K562 (cell line): Measurements from ENCODE around the gene ADAR. TPM values are rescaled to one million over a fixed set of nuclear protein-coding genes. Genes with fewer than 3 reads are reported as not detected.

ENCODE experiments used
- CBX1 ChIP-seq: sonication (generic); IDR thresholded peaks from 2 replicates; pipeline ENCODE4 v1.6.1; 2016; ENCODE audit warnings: antibody characterized with exemption, low read depth, mild to moderate bottlenecking
- HBP1 ChIP-seq: fragments of 450-650 bp; formaldehyde crosslinking; IDR thresholded peaks from 2 replicates; pipeline ENCODE4 v1.4.0; 2022; ENCODE audit warnings: missing genetic modification characterization
- HDAC1 ChIP-seq, 2 experiments: fragments of 450-650 bp; IDR thresholded peaks; 2 replicates each; pipeline ENCODE4 v1.6.1; 2016 to 2017; ENCODE audit warnings: inconsistent platforms in 1 of 2, mild to moderate bottlenecking in 1 of 2, moderate library complexity in 1 of 2
- HDGF ChIP-seq: fragments of 450-650 bp; IDR thresholded peaks from 2 replicates; pipeline ENCODE4 v1.6.1; 2016
- IRF1 ChIP-seq: sonication (generic); formaldehyde crosslinking; IDR thresholded peaks from 2 replicates; pipeline ENCODE4 v1.8.0; 2022; ENCODE audit warnings: missing genetic modification reagents, mild to moderate bottlenecking, borderline replicate concordance
- MBD2 ChIP-seq: sonication (generic); IDR thresholded peaks from 2 replicates; pipeline ENCODE4 v1.6.1; 2016; ENCODE audit warnings: low read depth, borderline replicate concordance
- OTX1 ChIP-seq: fragments of 450-650 bp; formaldehyde crosslinking; IDR thresholded peaks from 2 replicates; pipeline ENCODE4 v1.4.0; 2022; ENCODE audit warnings: mild to moderate bottlenecking
- PTBP1 ChIP-seq: fragments of 200-400 bp; formaldehyde crosslinking; IDR thresholded peaks from 2 replicates; pipeline ENCODE4 v1.6.1; 2017; ENCODE audit warnings: low read depth, low read length
- RBM25 ChIP-seq: fragments of 200-400 bp; formaldehyde crosslinking; IDR thresholded peaks from 2 replicates; pipeline ENCODE4 v1.6.1; 2018; ENCODE audit warnings: low read length, low read depth, moderate library complexity; ENCODE audit not compliant: severe bottlenecking
- SNIP1 ChIP-seq: fragments of 450-650 bp; IDR thresholded peaks from 2 replicates; pipeline ENCODE4 v1.7.1; 2017; ENCODE audit warnings: low read depth, mild to moderate bottlenecking
- TCF7L2 ChIP-seq: fragments of 150-350 bp; IDR thresholded peaks from 2 replicates; pipeline ENCODE4 v1.6.1; 2016; ENCODE audit warnings: low read depth, mild to moderate bottlenecking, low read length, moderate library complexity
- XRCC5 ChIP-seq: fragments of 200-400 bp; formaldehyde crosslinking; IDR thresholded peaks from 2 replicates; pipeline ENCODE4 v1.6.1; 2017; ENCODE audit warnings: low read depth, mild to moderate bottlenecking, low read length
- ZBTB11 ChIP-seq, 3 experiments: fragments of 200-800 bp in 1 of 3; fragments of 250-450 bp in 1 of 3; fragments of 450-650 bp in 1 of 3; sonication (Bioruptor Pico) in 1 of 3; sonication (Bioruptor generic) in 1 of 3; formaldehyde crosslinking in 1 of 3; IDR thresholded peaks; 2 replicates each; pipeline versions ENCODE4 v1.6.1 to v1.8.0; 2016 to 2022; ENCODE audit warnings: mild to moderate bottlenecking in 2 of 3, missing genetic modification characterization in 2 of 3, missing compliant biosample characterization in 1 of 3, moderate library complexity in 1 of 3
- ZNF232 ChIP-seq: sonication (generic); formaldehyde crosslinking; IDR thresholded peaks from 2 replicates; pipeline ENCODE4 v1.8.0; 2022; ENCODE audit warnings: mild to moderate bottlenecking, missing genetic modification reagents
- ZNF384 ChIP-seq: IDR thresholded peaks from 2 replicates; pipeline ENCODE4 v1.6.1; 2012; ENCODE audit warnings: low read depth, low read length, improper control_type of control experiment
- ZNF639 ChIP-seq, 2 experiments: fragments of 200-800 bp in 1 of 2; sonication (Bioruptor generic) in 1 of 2; sonication (generic) in 1 of 2; formaldehyde crosslinking in 1 of 2; IDR thresholded peaks in 1 of 2; conservative IDR thresholded peaks in 1 of 2; 2 replicates each; pipeline versions ENCODE4 v1.5.0 to v1.6.1; 2016 to 2020; ENCODE audit warnings: missing compliant biosample characterization in 1 of 2, missing genetic modification characterization in 1 of 2, missing genetic modification reagents in 1 of 2
- ZNF778 ChIP-seq: fragments of 450-650 bp; formaldehyde crosslinking; IDR thresholded peaks from 2 replicates; pipeline ENCODE4 v1.4.0; 2020; ENCODE audit warnings: mild to moderate bottlenecking, moderate library complexity
- polyA plus RNA-seq, 8 experiments: library from polyadenylated mRNA; depleted of rRNA in 4 of 8; stranded (reverse) in 5 of 8; unstranded in 3 of 8; fragments of >200 nt; fragmentation: Nextera tagmentation in 2 of 8; fragmentation: Illumina TruSeq in 1 of 8; extraction: Ambion mirVana in 2 of 8; extraction: Trizol in 1 of 8; gene quantifications; 2 replicates each; pipeline versions ENCODE4 v1.2.1 to v1.2.3, GENCODE V29; 2011 to 2014; ENCODE audit warnings: inconsistent platforms in 1 of 8, missing spikeins in 1 of 8
- total RNA-seq, 7 experiments: library from RNA; depleted of rRNA in 6 of 7; stranded (reverse); fragments of >200 nt in 6 of 7; fragmentation: Illumina TruSeq in 2 of 7; extraction: Trizol in 2 of 7; gene quantifications; 2 replicates each; pipeline versions ENCODE4 v1.2.1 to v1.2.3, GENCODE V29; 2011 to 2021; ENCODE audit warnings: low replicate concordance in 1 of 7

Gene ADAR
- total and polyA plus RNA-seq, 9 of the 15 experiments (the other 6 are each of a cell fraction or from before 2014, with no cell fraction given), result 30.1 to 123 (median 60.2) TPM

- no peak for TF ChIP-seq ZNF778 (CRISPR knock-in tag)
- peak; percentile 57 for TF ChIP-seq CBX1
- no peak for TF ChIP-seq SNIP1
- TF ChIP-seq ZNF232 (CRISPR knock-in tag), result peak; percentile 90; the same call in 1 of the 2 replicates
- peak; percentile 88; the same call in 1 of the 2 replicates for TF ChIP-seq IRF1
- peak; percentile 77; the same call in 1 of the 2 replicates for TF ChIP-seq XRCC5
- TF ChIP-seq HBP1 (CRISPR knock-in tag), result 0 out of 2 replicates have a peak, but pooled peaks have one; percentile 2
- TF ChIP-seq RBM25, result peak; percentile 90
- peak in 1 of 2 experiments; percentile 94; a peak in 2 of 4 replicates for TF ChIP-seq ZNF639 (CRISPR knock-in tag; conservative IDR thresholded peaks at IDR 0.05 in 1 of 2, IDR thresholded peaks at IDR 0.05 in 1 of 2)
- TF ChIP-seq ZBTB11 (CRISPR knock-in tag; IDR thresholded peaks at IDR 0.05), result peak in 1 of 3 experiments; percentile 85; a peak in 2 of 6 replicates
- peak; percentile 87; the same call in 1 of the 2 replicates for TF ChIP-seq HDGF
- 0 out of 2 replicates have a peak, but pooled peaks have one; percentile 39 for TF ChIP-seq PTBP1
- no peak for TF ChIP-seq ZNF384
- TF ChIP-seq HDAC1 (IDR thresholded peaks at IDR 0.05), result peak in 1 of 2 experiments; percentile 96; a peak in 2 of 4 replicates
- 0 out of 2 replicates have a peak, but pooled peaks have one; percentile 12 for TF ChIP-seq OTX1 (CRISPR knock-in tag)
- TF ChIP-seq MBD2, result no peak; the same call in 1 of the 2 replicates
- TF ChIP-seq TCF7L2, result no peak
These were observed 49.1 kb downstream of the ADAR start (continued) for GRCh38 chr1:154558720-154559465.
